HG02943 (cell line): ENCODE measurements around the gene KCNJ4.

ENCODE experiments used
- ATAC-seq: cut with Tn5 transposase; IDR thresholded peaks from one replicate; pipeline ENCODE4 v1.9.1; 2021; ENCODE audit warnings: mild to moderate bottlenecking, low read depth, moderate library complexity; ENCODE audit not compliant: unreplicated experiment

Gene KCNJ4

DNA sequence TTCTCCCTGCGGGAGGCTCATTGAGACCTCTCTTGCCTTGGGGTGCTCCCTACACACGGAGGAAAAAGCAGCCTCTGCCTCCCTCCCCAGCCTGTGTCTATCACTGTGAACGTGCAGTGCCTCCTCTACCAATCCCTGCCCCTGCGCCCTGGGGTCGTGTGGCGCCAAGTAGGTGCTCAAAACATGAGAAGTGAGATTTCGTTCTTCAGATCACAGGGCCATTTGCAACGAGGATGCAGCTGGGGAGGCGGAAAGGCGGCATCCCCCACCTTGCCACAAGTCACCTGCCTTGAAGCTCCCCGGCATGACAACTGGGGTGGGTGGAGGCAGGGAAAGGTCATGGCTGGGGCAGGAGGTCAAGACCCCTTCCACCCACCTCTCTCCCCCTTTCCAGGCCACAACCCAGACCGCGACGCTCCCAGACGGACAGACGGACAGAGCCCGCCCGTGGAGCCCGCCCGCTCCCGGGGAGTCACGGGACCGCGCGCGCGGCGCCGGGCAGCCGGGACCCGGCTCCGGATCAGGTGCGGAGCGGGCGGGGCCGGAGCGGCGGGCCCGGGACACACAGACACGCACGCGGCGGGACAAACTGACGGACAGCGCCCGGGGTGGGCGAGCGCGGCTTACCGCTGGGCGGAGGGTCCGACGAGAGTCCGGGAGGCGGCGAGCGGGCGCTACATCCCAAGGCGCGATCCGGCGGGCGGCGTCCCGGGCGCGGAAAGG, 485 bp downstream of the KCNJ4 start:
- no peak for ATAC-seq

DNA sequence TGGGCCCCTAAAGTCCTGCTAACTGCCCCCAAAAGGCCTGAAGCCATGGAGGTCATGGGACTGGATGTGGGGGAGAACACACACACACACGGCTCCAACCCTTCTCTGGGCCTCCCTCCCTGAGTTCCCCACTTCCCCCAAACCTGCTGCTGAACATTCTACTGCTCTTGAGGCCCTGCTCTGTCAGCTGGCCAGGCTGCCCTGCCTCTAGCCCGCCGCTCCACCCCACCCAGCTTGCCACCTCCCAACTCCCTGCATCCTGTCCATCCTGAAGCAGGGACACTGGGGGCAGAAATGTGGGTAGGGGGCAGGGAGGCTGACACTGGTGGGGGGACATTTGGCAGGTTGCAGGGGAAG, 1.0 kb downstream of the KCNJ4 start:
- ATAC-seq = no peak

DNA sequence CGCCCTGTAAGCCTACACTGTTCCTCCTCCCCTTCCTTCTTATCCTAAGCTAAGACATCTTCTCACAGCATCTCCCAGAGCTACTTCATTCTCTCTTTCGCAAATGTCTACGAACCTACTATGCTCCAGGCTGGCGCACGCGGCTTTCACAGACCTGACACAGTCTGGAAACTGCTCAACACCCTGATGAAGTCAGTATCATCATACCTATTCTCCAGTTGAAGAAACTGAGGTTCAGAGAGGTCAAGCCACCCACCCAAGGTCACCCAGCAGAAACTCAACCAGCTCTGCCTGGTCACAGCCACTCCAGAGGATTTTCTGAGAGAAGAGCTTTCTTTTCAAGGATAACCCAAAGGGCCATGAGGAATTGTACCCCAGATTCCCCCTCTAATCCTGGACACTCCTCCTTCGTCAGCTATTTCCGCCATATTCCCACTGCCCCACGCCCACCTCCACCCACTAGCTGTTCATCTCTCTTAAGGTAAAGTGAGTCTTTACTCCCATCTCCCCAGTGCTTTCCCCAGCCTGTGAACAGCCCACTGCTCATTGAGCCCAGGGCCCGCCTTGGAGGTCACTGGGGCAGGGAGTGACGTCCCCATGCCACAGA, 1.8 kb downstream of the KCNJ4 start:
- ATAC-seq = no peak

DNA sequence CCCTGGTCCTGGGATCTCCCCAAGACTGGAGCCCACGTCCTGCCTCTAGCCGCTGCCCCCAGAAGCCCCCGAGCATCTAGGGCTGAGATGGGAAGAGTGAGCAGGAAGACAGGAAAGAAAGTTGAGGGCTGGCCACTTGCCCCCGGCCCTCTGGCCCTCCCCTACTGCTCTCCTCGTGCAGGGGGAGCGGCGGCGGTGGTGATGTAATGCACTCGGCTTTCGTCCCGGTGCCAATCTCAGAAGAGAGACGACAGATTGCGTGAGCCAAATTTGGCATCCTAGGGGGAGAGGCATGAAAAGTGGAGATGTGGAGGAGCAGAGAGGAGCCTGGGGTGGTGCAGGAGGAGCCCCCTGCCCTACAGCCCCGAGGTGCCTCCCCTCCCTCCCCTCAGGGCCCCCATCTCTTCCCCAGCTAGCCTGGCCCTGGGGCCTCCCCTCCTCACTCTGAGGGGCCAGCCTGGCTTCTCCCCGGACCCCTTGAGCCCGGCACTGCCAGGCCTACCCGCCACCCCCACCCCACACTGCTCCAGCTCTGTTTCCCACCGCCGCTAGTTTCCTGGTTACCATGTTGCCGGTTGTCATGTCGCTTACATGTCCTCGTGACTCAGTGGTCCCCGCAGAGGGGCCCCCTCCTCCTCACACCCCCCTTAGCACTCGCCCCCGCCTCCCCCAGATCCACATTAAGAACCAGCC, 2.5 kb downstream of the KCNJ4 start:
- ATAC-seq = no peak

DNA sequence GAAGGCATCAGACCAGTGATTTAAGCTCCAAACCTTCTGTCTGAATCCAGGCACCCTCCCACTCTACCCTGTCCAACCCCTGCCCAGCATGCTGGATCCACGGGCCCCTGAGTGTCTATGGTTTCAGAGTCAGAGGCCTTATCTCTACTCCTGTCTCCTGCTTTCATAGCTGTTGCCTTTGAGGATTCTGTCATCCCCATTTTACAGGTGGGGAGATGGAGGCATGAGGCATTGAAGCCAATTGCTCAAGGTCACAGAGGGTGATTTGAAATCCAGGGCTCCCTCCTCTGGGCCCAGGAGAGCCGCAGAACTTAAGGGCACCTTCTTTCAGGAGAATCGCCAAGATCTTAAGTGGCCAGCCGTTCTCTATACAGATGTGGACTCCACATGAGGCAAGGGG, 3.1 kb downstream of the KCNJ4 start:
- ATAC-seq = no peak

DNA sequence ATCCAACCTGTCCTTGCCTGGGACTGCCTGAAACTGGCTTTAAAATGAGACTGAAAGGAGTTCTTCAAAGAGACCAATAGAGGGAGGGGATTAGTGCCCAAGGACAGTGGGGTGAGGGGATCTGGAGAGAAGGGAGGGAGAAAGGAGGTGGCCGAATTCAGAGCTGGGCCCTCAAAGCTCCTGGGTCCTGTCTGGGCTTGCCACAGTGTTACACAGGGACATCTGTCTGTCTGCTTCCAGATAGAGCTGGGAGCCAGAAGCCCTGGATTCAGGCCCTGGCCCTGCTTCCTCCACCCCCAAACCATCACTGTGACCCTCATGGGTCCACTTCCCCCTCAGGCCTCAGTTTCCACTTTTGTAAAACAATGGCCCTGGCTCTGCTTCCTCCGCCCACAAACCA, 3.6 kb downstream of the KCNJ4 start:
- no peak for ATAC-seq

DNA sequence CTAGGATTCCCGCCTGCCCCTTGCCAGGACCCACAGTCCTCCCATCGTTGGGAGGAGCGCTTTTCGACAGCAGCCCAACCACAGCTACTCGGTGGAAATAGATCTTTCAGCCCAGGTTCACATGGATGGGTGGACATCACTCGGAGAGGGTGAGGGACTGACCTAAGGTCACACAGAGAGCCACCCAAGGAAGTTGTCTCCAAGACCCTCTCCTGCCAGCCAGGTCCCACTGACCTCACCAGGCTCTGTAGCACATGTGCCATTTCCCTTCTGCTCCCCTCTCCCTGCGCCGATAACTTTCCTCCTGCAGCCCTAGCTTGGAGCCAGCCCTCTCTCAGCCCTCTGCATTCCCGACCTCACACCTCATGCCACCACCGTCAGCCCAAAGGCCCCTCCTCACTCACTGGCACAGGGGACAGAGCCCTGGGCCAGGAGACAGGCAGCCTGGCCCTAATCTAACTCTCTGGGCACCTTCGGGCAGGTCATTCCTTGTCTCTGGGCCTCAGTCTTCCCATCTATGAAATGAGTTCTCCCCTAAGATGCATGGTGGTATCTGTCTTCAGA, 4.7 kb downstream of the KCNJ4 start:
- no peak for ATAC-seq

DNA sequence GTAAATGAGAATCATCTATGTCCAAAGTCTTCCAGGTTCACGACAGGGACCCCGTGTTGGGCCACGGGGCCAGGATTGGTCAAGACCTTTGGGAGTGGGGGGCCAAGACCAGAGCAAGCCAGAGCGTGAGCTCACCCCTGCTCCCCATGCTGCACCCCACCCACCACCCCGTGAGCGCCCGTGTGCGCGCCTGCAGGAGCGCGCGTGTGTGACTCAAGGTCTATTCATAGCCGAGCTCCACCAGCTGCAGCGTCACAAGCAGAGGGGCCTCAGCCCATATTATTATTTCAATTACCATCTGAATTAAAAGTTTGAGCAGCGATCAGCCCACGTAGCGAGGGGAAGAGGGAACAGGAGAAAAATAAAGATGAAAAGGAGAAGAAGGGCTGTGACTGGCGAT, 5.2 kb downstream of the KCNJ4 start:
- no peak for ATAC-seq

DNA sequence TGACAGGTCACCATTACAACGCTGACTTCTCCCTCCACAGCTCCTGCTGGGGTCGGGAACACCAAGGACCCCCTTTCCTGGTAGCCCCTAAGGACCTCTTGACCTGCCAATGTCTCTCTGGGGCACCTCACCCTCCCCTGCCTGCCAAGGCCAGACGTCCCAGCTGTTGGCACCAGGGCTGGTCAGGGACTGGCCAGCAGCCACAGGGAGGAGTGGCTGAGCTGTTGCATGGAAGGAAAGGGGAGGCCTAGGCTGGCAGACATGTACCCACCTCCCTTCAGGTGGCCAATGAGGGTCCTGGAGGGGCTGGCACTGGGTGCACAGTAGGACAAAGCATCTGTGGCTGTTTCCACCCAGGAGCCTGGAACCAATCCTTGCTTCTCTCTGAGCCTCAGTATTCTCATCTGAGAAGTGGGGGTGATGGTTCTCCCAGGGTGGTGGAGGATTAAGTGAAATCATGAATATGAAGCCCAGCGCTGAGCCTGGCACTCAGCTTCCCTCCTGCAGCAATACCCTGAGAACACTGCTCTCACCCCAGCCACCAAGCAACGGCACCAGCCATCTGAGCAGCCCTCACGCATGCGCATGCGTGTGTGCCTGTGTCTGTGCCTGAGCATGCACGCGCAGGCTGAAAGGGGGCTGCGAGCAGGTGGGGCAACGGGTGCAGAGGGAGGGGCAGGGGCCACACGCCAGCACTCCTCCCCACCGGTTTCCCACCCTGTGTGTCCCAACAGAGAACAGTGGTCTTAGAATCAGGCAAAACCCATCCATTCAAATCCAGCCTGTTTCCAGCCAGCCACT, 5.9 kb downstream of the KCNJ4 start:
- no peak for ATAC-seq

DNA sequence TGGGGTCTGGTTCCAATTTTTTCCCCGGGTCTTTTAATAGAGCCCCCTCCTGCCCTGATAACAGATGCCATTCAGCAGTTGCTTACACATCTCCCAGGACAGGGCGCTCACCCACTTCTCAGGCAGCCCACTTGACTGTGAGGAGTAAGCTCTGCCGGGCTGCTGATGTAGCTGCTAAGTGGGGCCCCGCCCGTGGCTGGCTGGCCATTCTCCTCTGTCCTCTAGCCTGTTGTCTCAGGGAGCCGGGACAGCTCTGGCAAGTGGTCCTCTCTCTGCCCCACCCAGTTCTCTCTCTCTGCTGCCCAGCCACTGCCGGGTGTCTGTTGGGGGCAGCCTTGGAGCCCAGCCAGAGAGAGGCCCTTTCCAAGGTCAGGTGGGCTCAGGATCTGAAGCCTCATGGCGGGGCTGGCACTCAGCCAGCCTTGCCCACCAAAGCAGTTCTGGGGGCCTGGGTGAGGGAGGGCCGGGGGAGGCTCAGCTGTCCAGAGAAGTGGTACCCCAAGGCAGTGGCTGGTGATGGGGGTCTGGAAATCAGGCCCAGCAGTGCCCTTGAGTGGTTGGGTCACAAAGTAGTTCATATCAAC, 8.9 kb downstream of the KCNJ4 start:
- no peak for ATAC-seq

DNA sequence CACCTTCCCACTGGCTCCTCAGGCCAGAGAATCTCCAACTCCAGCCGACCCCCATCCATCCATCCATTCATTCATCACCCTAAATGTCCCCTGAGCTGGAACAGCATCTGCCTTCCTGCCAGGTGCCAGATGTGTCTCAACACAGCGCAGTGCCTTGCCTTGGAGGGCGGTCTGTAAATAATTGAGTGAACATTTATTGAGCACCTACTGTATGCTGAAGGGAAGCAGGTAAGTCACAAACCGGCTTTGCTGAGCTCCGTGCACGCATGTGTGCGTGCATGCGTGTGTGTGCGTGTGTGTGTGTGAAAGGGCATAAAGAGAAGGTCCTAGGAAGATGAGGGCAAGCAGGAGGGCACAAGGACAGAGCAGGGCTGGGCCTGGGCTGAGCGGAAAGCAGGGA, 10.2 kb downstream of the KCNJ4 start:
- no peak for ATAC-seq

DNA sequence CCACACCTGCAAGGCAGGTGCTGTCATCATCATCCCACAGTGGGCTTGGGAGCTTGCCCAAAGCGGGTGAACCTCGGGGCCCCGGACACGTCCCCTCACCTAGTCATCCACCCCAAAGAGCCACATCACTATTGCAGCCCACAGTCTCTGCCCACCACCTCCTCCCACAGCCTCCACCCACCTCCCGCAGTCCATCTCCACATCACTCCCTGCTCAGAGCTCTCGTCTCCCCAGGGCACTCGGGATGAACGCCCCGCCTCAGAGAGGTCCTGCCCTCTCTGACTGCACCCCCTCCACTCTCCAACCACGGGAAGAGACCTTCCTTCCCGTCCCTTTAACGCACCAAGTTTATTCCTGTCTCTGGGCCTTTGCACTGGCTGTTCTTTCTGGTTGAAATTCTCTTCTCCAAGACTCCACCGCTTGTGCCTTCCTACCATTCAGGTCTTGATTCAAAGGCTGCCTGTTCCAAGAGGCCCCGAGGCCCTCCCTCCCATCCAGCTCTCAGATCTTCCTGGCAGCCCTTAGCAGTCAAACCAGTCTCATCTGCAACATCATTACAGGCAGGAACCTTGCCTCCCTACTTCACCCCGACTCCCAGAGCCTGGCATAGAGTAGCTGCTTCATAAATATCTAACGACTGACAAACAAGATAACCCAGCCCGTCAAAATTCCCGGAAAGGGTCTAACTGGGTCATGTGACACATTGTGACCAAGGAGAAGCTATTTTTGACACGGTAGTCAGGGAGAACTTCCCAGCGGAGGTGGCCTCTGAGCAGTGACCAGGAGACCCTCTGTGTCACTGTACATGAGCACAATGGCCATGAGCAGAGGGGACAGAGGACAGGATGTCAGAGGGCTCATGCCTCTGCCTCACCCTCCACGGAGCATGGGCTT, 11.1 kb downstream of the KCNJ4 start:
- no peak for ATAC-seq

DNA sequence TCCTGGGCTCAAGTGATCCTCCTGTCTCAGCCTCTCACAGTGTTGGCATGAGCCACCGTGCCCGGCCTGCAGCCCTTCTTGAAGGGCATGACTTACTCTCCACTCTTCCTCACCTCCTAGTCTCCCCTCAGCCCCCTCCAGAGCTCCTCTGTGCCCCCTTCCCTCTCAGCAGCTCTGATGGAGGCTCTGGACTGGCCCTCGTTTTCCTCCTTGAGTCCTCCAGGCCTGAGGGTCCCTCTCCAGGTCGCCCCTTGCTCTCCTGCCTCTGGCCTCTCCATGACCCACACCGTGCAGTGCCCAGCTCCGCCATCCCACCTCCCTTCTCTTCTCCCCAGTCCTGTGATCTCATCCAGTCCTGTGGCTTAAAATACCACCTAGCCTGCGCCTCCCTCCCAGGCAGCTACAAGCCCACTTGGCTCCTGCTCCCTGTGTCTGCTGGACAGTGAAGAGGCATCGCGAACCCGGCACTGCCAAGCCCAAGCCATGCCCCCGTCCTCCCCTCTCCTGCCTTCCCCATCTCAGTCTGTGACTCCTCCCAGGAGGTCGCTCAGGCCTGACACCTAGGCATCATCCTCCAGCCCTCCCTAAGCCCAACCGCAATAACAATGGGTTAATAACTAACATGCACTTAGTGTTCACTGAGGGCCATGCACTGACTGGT, 11.9 kb downstream of the KCNJ4 start:
- ATAC-seq = no peak

DNA sequence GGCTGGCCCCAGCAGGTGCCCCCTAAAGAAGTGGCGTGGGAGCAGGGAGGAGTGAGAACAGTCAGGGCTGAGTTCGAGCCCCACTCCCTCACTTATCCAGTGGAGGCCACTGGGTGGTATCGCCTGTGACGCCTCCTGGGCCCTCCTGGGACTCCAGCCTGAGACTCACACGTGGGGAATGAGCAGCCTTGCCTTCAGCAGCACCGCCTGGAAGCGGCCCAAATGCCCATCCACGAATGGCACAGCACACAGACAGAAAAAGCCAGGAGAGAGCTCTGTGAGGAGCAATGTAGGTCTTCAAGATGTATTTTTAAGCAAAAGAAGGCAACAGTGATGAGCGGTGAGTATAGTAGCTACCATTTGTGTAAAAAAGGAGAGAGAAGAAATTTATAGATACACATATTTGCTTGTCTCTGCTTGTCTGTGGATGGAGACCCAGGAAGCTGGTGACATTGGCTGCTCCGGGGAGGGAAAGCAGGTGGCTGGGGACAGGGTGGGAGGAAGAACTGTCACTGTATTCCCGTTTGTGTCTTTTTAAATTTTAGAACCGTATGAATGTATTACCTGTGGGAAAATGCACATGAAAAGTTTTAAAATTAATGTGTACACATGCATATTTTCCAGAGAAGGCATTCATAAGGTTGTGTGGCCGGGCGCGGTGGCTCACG, 13.2 kb downstream of the KCNJ4 start:
- ATAC-seq = no peak

DNA sequence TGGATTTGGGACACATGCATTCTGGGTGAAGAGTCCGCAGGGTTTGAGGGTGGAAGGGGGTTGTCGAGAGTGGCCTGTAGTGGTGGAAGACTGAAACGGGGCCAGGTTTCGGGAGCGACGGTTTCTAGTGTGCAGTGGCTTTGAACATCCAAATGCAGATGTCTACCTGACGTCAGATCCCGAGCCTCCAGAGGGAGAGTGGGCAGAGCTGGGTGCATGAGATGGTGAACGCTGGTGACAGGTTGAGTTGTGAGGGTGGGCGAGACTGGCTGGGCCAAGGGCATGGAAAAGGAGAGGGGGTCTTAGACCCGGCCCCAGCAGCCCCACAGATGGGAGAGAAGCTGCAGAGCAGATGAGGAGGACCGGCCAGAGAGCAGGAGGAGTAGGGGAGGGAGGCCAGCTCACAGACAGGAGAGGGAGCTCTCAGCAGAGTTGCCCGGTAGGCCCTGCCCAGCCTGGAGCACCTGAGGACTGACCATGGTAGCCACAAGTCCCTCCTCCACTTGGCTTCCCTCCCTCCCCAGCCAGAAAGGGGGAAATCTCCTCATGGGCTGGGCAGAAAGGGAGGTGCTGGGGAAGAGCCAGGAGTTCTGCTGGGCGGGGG, 14.2 kb downstream of the KCNJ4 start:
- ATAC-seq = no peak

DNA sequence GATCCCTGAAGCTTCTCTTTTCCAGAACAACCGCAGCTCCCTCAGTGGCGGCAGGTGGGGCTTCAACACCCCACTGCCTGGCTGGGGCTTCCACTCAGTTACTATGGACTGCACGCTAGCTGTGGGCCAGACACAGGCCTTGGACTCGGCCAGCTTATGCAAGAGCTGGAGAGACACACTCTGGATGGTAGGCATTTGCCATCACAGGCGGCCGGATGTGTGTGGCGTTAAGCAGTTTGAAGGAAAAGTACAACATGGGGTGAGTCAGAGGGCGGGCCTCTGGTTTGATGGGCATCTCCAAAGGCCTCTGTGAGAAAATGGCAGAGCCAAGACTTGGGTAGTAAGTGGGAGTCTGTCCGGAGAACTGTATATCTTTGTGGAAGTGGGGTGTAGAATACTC, 17.6 kb downstream of the KCNJ4 start:
- no peak for ATAC-seq

DNA sequence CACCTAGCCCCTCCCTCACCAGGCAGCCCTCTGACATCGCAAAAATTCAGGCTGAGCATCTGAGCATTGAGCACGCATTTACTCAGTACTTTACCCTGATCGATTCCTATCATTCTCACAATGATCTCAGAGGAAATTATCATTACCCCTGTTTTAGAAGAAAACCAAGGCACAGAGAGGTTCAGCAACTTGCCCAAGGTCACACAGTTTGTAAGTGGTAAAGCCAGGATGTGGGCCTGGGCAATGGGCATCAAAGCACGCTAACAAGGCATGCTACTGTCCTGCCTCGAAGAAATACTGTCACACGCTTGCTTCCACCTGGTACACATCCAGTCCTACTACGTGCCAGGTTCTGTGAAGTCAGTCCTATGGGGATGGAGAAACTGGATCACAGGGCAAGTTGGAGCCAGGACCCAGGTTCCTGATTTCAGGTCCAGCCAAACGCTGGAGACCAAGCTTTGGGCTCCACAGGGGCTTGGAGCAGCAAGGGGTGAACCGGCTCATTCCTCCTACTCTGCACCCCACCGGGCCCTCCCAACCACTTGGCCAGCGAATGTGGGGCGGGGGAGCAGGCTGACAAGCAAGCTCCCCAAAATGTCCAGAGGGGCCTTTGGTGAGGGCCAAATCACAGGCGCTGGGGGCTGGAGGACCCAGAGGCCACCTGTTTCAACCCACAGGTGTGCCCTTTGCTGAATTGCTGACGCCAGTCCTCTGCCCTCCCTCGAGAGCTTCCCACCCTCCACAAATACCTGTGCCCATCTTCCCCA, 18.2 kb downstream of the KCNJ4 start:
- ATAC-seq = no peak
